ENCODE results near the gene CAMKMT. TPM values are rescaled to one million over a fixed set of nuclear protein-coding genes. Genes with fewer than 3 reads are reported as not detected.

Gene CAMKMT
- total RNA-seq, 1 experiment from 2014 or later = 2.7 TPM

- Histone ChIP-seq H3F3A (ENCODE audit: low read length, unreplicated experiment) (no peaks in the 10 kb centered on the region), H4K20me1 (ENCODE audit: low read length) (peaks cover 6% of the 10 kb centered on the region; the same call in 1 of the 2 replicates), H3K27me3 (ENCODE audit: low read length) (no peaks in the 10 kb centered on the region), H3K79me2 (ENCODE audit: low read length) (no peaks in the 10 kb centered on the region), H3K4me1 (ENCODE audit: insufficient read depth, low read length) (no peaks in the 10 kb centered on the region), H3K9ac (ENCODE audit: low read length) (no peak overlapping the region), H3K4me2 (ENCODE audit: low read length) (no peak overlapping the region), H3K27ac (ENCODE audit: low read length) (no peak overlapping the region), H3K9me3 (ENCODE audit: low read length) (no peaks in the 10 kb centered on the region), H3K36me3 (ENCODE audit: low read depth, low read length) (peaks cover 25% of the 10 kb centered on the region; the same call in 1 of the 2 replicates), H3K4me3 (ENCODE audit: low read length) (no peak overlapping the region), H2AFZ (ENCODE audit: low read length) (no peak overlapping the region), H3K9me2 (replicated peaks; ENCODE audit: low read length) (no peaks in the 10 kb centered on the region)
- ATAC-seq (no peak), DNase-seq (no peak)
- intact Hi-C loops (cut with micrococcal nuclease) = no loop called here
- POLR2A ChIA-PET (ENCODE audit: unreplicated experiment) = interaction anchor here (0.5 to 0.6 kb wide), 2 partner anchors 20 to 297 kb away, joined by 3 to 4 read pairs; no protein-coding TSS in a partner anchor
- CTCF ChIA-PET = no interaction called here
- BruUV-seq (replicated peaks) = no TSS peak
- TF ChIP-seq, protein P1, sequence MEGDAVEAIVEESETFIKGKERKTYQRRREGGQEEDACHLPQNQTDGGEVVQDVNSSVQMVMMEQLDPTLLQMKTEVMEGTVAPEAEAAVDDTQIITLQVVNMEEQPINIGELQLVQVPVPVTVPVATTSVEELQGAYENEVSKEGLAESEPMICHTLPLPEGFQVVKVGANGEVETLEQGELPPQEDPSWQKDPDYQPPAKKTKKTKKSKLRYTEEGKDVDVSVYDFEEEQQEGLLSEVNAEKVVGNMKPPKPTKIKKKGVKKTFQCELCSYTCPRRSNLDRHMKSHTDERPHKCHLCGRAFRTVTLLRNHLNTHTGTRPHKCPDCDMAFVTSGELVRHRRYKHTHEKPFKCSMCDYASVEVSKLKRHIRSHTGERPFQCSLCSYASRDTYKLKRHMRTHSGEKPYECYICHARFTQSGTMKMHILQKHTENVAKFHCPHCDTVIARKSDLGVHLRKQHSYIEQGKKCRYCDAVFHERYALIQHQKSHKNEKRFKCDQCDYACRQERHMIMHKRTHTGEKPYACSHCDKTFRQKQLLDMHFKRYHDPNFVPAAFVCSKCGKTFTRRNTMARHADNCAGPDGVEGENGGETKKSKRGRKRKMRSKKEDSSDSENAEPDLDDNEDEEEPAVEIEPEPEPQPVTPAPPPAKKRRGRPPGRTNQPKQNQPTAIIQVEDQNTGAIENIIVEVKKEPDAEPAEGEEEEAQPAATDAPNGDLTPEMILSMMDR (conservative IDR thresholded peaks at IDR 0.05; ENCODE audit: low read depth, low read length) = no peak
These were observed 33.0 kb upstream of the CAMKMT start for GRCh38 chr2:44328750-44329149.

GRCh38 chr2:44329343-44329742 is 32.4 kb upstream of the CAMKMT start:
- ATAC-seq (no peak), DNase-seq (no peak)
- H4K20me1 ChIP-seq (ENCODE audit: low read length) = peaks cover 6% of the 10 kb centered on the region; the same call in 1 of the 2 replicates
- no peaks in the 10 kb centered on the region for H3K9me3 ChIP-seq (ENCODE audit: low read length)
- ChIA-PET CTCF (no interaction called here), POLR2A (ENCODE audit: unreplicated experiment) (interaction anchor here (0.9 kb wide), 1 partner anchor 161 kb away, joined by 23 read pairs; the partner anchor contains the start of gene PPM1B)
- no peak overlapping the region for H3K27ac ChIP-seq (ENCODE audit: low read length)
- H2AFZ ChIP-seq (ENCODE audit: low read length) = no peak overlapping the region
- BruUV-seq (replicated peaks) = no TSS peak
- H3K9me2 ChIP-seq (replicated peaks; ENCODE audit: low read length) = no peaks in the 10 kb centered on the region
- H3K4me3 ChIP-seq (ENCODE audit: low read length) = no peak overlapping the region
- TF ChIP-seq, protein P1 (conservative IDR thresholded peaks at IDR 0.05; ENCODE audit: low read depth, low read length) = no peak
- no peak for TF ChIP-seq EZH2phosphoT487 (IDR thresholded peaks at IDR 0.05; ENCODE audit: borderline replicate concordance, low read length)
- no peak for TF ChIP-seq EZH2 (IDR thresholded peaks at IDR 0.05; ENCODE audit: low read length, unreplicated experiment)
- H3K27me3 ChIP-seq (ENCODE audit: low read length) = no peaks in the 10 kb centered on the region
- no peaks in the 10 kb centered on the region for H3K4me1 ChIP-seq (ENCODE audit: insufficient read depth, low read length)
- H3K79me2 ChIP-seq (ENCODE audit: low read length) = no peaks in the 10 kb centered on the region
- H3K36me3 ChIP-seq (ENCODE audit: low read depth, low read length) = peaks cover 20% of the 10 kb centered on the region; the same call in 1 of the 2 replicates
- no peak overlapping the region for H3K9ac ChIP-seq (ENCODE audit: low read length)
- no peaks in the 10 kb centered on the region for H3F3A ChIP-seq (ENCODE audit: low read length, unreplicated experiment)
- no peak overlapping the region for H3K4me2 ChIP-seq (ENCODE audit: low read length)
- intact Hi-C loops (cut with micrococcal nuclease) = no loop called here

- Histone ChIP-seq H3K4me2 (ENCODE audit: low read length) (no peak overlapping the region), H3K4me1 (ENCODE audit: insufficient read depth, low read length) (no peaks in the 10 kb centered on the region), H2AFZ (ENCODE audit: low read length) (no peak overlapping the region), H3K4me3 (ENCODE audit: low read length) (no peak overlapping the region), H3K36me3 (ENCODE audit: low read depth, low read length) (peaks cover 20% of the 10 kb centered on the region; the same call in 1 of the 2 replicates), H3K79me2 (ENCODE audit: low read length) (no peaks in the 10 kb centered on the region), H4K20me1 (ENCODE audit: low read length) (no peaks in the 10 kb centered on the region), H3F3A (ENCODE audit: low read length, unreplicated experiment) (no peaks in the 10 kb centered on the region), H3K9me3 (ENCODE audit: low read length) (no peaks in the 10 kb centered on the region), H3K27ac (ENCODE audit: low read length) (no peak overlapping the region), H3K9me2 (replicated peaks; ENCODE audit: low read length) (no peaks in the 10 kb centered on the region), H3K27me3 (ENCODE audit: low read length) (no peaks in the 10 kb centered on the region), H3K9ac (ENCODE audit: low read length) (no peak overlapping the region)
- TF ChIP-seq, protein P1 (conservative IDR thresholded peaks at IDR 0.05; ENCODE audit: low read depth, low read length) = no peak
- no peak for TF ChIP-seq EZH2 (IDR thresholded peaks at IDR 0.05; ENCODE audit: low read length, unreplicated experiment)
- TF ChIP-seq EZH2phosphoT487 (IDR thresholded peaks at IDR 0.05; ENCODE audit: borderline replicate concordance, low read length) = no peak
- DNase-seq (no peak), ATAC-seq (no peak)
- intact Hi-C loops (cut with micrococcal nuclease) = no loop called here
- POLR2A ChIA-PET (ENCODE audit: unreplicated experiment) = no interaction called here
- CTCF ChIA-PET = no interaction called here
- no TSS peak for BruUV-seq (replicated peaks)
These were observed 30.9 kb upstream of the CAMKMT start for GRCh38 chr2:44330801-44331200.

All from PC-3 (cell line).